Right lobe of liver (tissue), 4 donors: ENCODE data around the gene JUND.

Experiments
- CTCF ChIP-seq, 4 donors: fragments of 200-600 bp in 3 of 4; fragments of 450-650 bp in 1 of 4; IDR thresholded peaks; one replicate each; pipeline versions ENCODE4 v1.5.1 to v1.8.0; 2016 to 2022; ENCODE audit warnings: antibody characterized with exemption in 4 of 4, mild to moderate bottlenecking in 2 of 4
- POLR2A ChIP-seq: fragments of 450-650 bp; IDR thresholded peaks from one replicate; pipeline ENCODE4 v1.6.1; 2017; ENCODE audit warnings: antibody characterized with exemption, mild to moderate bottlenecking
- donor health status: DM: no; HTN: no; CAD: no.
- donor health status: DM: no; HTN: no; CAD: no.
- donor health status: DM: no; HTN: yes; CAD: no.

- no peak for TF ChIP-seq CTCF (IDR thresholded peaks at IDR 0.05)
- TF ChIP-seq POLR2A: no peak
Observed at GRCh38 chr19:18298601-18299000, 17.2 kb upstream of the JUND start.
